ENCODE data around the gene SH3TC1.

- no peak for TF ChIP-seq POLR2A (IDR thresholded peaks at IDR 0.05)
- no peak for TF ChIP-seq CTCF (IDR thresholded peaks at IDR 0.05)
Observed at GRCh38 chr4:8222609-8223388, 23.7 kb downstream of the SH3TC1 start.
